ENCODE measurements around the gene MYO5B.

MYO5B gene

GRCh38 chr18:50060822-50061221, 134.1 kb downstream of the MYO5B start:
- no peak for DNase-seq

- no peak for DNase-seq
These were observed 136.2 kb downstream of the MYO5B start for GRCh38 chr18:50058731-50059130.

GRCh38 chr18:50057009-50057408, 137.9 kb downstream of the MYO5B start:
- DNase-seq = no peak

GRCh38 chr18:50056185-50056584, 138.8 kb downstream of the MYO5B start:
- DNase-seq = no peak

GRCh38 chr18:50055488-50055887, 139.5 kb downstream of the MYO5B start:
- DNase-seq = no peak

GRCh38 chr18:50053111-50053510, 141.8 kb downstream of the MYO5B start:
- no peak for DNase-seq

GRCh38 chr18:50051288-50051687, 143.7 kb downstream of the MYO5B start:
- DNase-seq = no peak

GRCh38 chr18:50045126-50045525, 149.8 kb downstream of the MYO5B start:
- no peak for DNase-seq

GRCh38 chr18:50044402-50044801, 150.5 kb downstream of the MYO5B start:
- no peak for DNase-seq

GRCh38 chr18:50042611-50043010, 152.3 kb downstream of the MYO5B start:
- DNase-seq = no peak

GRCh38 chr18:50039746-50040145, 155.2 kb downstream of the MYO5B start:
- no peak for DNase-seq

GRCh38 chr18:50038448-50038847, 156.5 kb downstream of the MYO5B start:
- no peak for DNase-seq

GRCh38 chr18:50034029-50034428, 160.9 kb downstream of the MYO5B start:
- no peak for DNase-seq

GRCh38 chr18:50033004-50033403, 161.9 kb downstream of the MYO5B start:
- no peak for DNase-seq

GRCh38 chr18:50030146-50030545, 164.8 kb downstream of the MYO5B start:
- no peak for DNase-seq

GRCh38 chr18:50027996-50028395, 167.0 kb downstream of the MYO5B start:
- no peak for DNase-seq

GRCh38 chr18:50024466-50024865, 170.5 kb downstream of the MYO5B start:
- DNase-seq = no peak

GRCh38 chr18:50022985-50023384, 172.0 kb downstream of the MYO5B start:
- DNase-seq = no peak

- no peak for DNase-seq
These were observed 180.3 kb downstream of the MYO5B start for GRCh38 chr18:50014606-50015005.

GRCh38 chr18:50013363-50014138, 181.4 kb downstream of the MYO5B start:
- no peak for DNase-seq

GRCh38 chr18:50011813-50012435, 183.0 kb downstream of the MYO5B start:
- DNase-seq = no peak

- DNase-seq = peak; percentile 6
These were observed 185.1 kb downstream of the MYO5B start for GRCh38 chr18:50009773-50010335.

GRCh38 chr18:50008306-50008705, 186.6 kb downstream of the MYO5B start:
- no peak for DNase-seq

GRCh38 chr18:50006470-50007046, 188.4 kb downstream of the MYO5B start:
- DNase-seq = no peak
